Esophagus squamous epithelium (tissue), 4 donors: Measurements from ENCODE around the gene SLITRK1.

ENCODE experiments used
- CTCF ChIP-seq, 6 experiments: fragments of 450-650 bp in 4 of 6; fragments of 200-600 bp in 2 of 6; sonication (generic) in 2 of 6; IDR thresholded peaks; one replicate each; pipeline ENCODE4 v1.5.1; 2016 to 2019; ENCODE audit warnings: antibody characterized with exemption in 6 of 6, mild to moderate bottlenecking in 4 of 6, moderate library complexity in 4 of 6
- POLR2A ChIP-seq, 4 donors: fragments of 450-650 bp; IDR thresholded peaks; one replicate each; pipeline ENCODE4 v1.6.1; 2017; ENCODE audit warnings: antibody characterized with exemption in 4 of 4, mild to moderate bottlenecking in 4 of 4, moderate library complexity in 3 of 4

- TF ChIP-seq CTCF (IDR thresholded peaks at IDR 0.05), result no peak
- no peak for TF ChIP-seq POLR2A (IDR thresholded peaks at IDR 0.05)
Observed at GRCh38 chr13:83845106-83845505, 37.2 kb downstream of the SLITRK1 start.
